ENCODE results near the gene DCD. TPM values are rescaled to one million over a fixed set of nuclear protein-coding genes. Genes with fewer than 3 reads are reported as not detected.

Gene DCD, protein sequence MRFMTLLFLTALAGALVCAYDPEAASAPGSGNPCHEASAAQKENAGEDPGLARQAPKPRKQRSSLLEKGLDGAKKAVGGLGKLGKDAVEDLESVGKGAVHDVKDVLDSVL
- not detected in 2 replicates for total RNA-seq

DNA sequence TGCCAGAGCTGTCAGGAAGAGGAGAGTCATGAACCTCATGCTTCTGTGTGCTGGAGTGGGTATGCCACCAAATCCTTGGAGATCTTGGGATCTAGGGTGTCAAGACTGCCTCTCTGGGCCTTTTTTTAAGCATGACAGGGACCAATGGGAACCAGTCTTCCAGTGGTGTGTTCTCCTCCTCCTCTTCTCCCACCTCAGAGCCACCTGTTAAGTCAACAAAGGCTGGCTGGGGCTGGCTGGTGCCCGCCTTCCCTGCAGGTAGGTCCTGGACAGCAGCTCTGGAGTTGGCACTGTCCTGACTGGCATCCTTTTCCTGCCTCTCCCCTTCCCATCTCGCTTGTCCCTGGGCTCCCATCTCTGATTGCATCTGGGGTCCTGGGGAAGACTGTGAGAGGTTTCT lies at the start of gene DCD:
DCD (minus strand) TSS at position 101 of the 400 bp plus-strand sequence; CDS start at position 39, 62 bp downstream.

DNA sequence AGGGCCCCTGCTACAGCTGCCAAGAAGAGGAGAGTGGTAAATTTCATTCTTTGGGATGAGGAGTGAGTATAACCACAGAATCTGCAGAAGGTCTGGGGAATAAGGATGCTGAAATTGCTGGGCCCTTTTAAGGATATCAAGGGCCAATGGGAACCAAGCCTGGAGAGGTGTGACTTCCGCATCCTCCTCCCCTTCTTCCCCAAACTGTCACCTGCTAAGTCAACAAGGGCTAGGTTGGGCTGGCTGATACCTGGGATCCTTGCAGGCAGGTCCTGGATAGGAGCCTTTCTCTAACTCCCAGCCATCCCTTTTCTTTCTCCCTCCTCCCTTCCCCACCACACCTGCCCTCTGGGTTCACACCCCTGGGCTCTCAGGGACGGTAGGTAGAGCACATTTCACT lies 13.4 kb downstream of the DCD start, which contains the start of gene LACRT:
LACRT (minus strand) TSS at position 101 of the 400 bp plus-strand sequence; CDS start at position 47, 54 bp downstream.

Other genes with a start within 250 kb of the DCD start
- 361 and 600 TPM in 2 replicates for gene ITGA5, start 229.1 kb downstream of the DCD start, total RNA-seq
- not detected in 2 replicates for gene GTSF1, start 174.8 kb downstream of the DCD start, total RNA-seq
- gene NCKAP1L, start 150.6 kb downstream of the DCD start, total RNA-seq = under 0.01 TPM in 1 of 2 replicates, not detected in the other
- 0.16 TPM in 1 of 2 replicates, not detected in the other for gene PDE1B, start 98.8 kb downstream of the DCD start, total RNA-seq
- not detected in 2 replicates for gene PPP1R1A, start 59.7 kb downstream of the DCD start, total RNA-seq
- not detected in 2 replicates for gene LACRT, start 13.5 kb downstream of the DCD start, total RNA-seq
- not detected in 2 replicates for gene MUCL1, start 206.2 kb upstream of the DCD start, total RNA-seq

Measured in bladder microvascular endothelial cell (primary cell).